Gastroesophageal sphincter (tissue), 3 donors: ENCODE measurements around the gene UBR4.

Experiments used
- CTCF ChIP-seq, 4 experiments: fragments of 200-600 bp in 2 of 4; fragments of 450-650 bp in 2 of 4; sonication (generic) in 1 of 4; IDR thresholded peaks; one replicate each; pipeline ENCODE4 v1.5.1; 2017 to 2019; ENCODE audit warnings: antibody characterized with exemption in 4 of 4, mild to moderate bottlenecking in 2 of 4, moderate library complexity in 2 of 4
- POLR2A ChIP-seq, 2 donors: fragments of 450-650 bp; IDR thresholded peaks; one replicate each; pipeline ENCODE4 v1.6.1; 2017; ENCODE audit warnings: antibody characterized with exemption in 2 of 2, mild to moderate bottlenecking in 2 of 2, moderate library complexity in 1 of 2
- POLR2AphosphoS5 ChIP-seq: sonication (generic); formaldehyde crosslinking; IDR thresholded peaks from one replicate; pipeline ENCODE4 v1.6.1; 2017; ENCODE audit warnings: antibody characterized with exemption

GRCh38 chr1:19034721-19035120, 175.3 kb downstream of the UBR4 start:
- TF ChIP-seq CTCF (IDR thresholded peaks at IDR 0.05) (no peak), POLR2A (IDR thresholded peaks at IDR 0.05) (no peak), POLR2AphosphoS5 (no peak)
